ENCODE results near the gene TBC1D5.
"Not testable (repeated sequence)": the region's sequence is repeated elsewhere in the genome, so short reads cannot be mapped to it uniquely, and the experiment has no call there.

TBC1D5 gene

DNA sequence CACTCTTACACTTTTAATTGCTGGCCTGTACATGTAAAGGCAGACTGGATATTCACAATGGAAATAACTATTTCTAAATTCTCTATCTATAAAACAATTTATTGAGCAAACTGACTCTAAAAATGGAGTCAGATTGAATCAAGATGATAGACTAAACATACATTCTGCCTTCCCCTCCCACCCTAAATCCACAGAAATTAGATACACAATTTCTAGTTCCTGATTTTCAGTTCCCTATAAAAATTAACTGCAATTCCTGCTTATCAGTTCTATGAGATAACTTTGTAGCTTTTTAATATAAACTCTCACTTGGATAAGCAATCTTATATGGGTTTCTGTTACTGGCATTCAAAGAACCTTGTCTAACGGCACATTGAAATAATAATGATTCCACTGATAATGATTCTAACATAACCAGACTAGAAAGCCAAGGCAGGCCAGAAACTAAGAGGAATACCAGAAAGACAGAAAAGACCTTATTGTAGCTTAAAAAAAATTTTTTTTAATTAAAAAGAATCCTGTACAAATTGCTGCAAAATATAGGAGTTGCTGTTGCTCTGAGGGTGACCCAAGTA is 33.1 kb downstream of the TBC1D5 start:
- peaks cover 23% of the 10 kb centered on the region for H3K36me3 Mint-ChIP-seq
- H3K4me3 Mint-ChIP-seq, result no peak overlapping the region
- H3K4me1 Mint-ChIP-seq, result peaks cover 18% of the 10 kb centered on the region
- H3K27ac Mint-ChIP-seq, result no peak overlapping the region
- peaks cover 3% of the 10 kb centered on the region for H3K9me3 Mint-ChIP-seq
- DNase-seq (ENCODE audit: low spot score in 2 of 2), result no peak
- ATAC-seq (ENCODE audit: low read depth), result no peak
- no peaks in the 10 kb centered on the region for H3K27me3 Mint-ChIP-seq

DNA sequence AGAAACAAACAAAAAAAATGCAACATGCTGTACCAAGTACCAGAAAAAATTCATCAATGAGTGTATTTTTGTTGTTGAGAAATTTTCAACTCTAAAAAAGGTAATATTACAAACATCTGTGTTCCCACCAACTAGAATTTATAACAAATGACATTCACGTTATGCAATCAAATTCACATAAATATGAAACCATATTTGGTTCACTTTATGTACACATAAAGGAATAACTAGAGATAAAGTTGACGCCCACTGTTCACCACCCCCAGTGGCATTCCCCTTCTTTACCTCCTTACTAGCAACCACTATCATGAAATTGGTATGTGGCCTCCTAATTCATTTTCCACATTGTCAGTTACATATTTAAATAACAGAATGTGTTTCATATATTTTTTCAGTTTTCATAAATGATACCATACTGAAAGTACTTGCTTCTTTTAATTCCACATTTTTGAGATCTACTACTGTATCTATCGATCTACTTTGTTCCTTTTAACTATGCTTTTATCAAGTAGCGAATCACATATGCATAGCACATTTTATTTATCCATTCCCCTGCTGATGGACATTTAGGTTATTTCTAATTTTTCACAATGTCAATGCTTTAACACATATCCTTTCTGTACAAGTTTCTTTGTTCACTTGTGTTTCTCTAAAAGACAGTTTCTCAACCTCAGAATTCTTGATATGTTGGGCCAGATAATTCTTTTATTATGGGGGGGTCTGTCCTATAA is 34.5 kb downstream of the TBC1D5 start:
- DNase-seq (ENCODE audit: low spot score in 2 of 2), result no peak
- Mint-ChIP-seq H3K4me1 (peaks cover 18% of the 10 kb centered on the region), H3K36me3 (peaks cover 15% of the 10 kb centered on the region), H3K9me3 (no peaks in the 10 kb centered on the region), H3K4me3 (no peak overlapping the region), H3K27ac (peak overlapping the region; percentile 63), H3K27me3 (no peaks in the 10 kb centered on the region)
- no peak for ATAC-seq (ENCODE audit: low read depth)

DNA sequence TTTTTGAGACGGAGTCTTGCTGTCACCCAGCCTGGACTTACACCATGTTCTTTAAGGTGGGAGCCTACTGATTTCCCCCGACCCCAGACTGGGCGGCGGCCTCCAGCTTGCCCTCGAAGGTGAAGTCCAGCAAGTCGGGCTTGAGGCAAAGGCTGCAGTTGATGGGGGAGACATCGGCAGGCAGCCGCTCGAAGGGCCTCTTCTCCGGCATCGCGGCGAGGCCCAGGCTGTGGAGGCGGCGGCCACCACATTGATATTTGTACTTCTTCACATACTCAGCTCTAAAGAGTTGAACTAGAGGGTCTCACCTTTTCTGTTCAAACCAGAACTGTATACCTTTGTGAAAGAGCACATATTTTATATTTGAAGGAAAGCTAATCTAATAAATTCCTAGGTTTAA is 36.4 kb downstream of the TBC1D5 start:
- H3K4me1 Mint-ChIP-seq; H3K9me3 Mint-ChIP-seq; H3K27ac Mint-ChIP-seq; H3K4me3 Mint-ChIP-seq; DNase-seq (ENCODE audit: low spot score in 2 of 2); H3K27me3 Mint-ChIP-seq: not testable (repeated sequence)
- ATAC-seq (ENCODE audit: low read depth), result peak; percentile 22
- peaks cover 10% of the 10 kb centered on the region for H3K36me3 Mint-ChIP-seq

DNA sequence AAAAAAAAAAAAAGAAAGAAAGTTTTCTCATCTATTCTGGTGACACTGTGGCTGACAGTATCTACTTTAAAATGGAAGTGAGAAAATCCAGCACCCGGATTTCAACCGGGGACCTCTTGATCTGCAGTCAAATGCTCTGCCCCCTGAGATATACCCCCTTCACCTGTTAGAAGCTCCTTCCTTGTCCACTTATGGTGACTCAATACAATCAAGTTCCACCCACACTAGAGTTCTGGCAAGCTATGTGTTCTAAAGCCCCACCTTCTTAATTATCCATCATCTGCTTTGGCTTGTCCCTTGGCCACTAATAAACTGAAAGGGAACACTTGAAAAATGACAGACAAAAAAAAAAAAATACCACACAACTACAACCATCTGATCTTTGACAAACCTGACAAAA is 42.6 kb downstream of the TBC1D5 start:
- not testable (repeated sequence) for DNase-seq (ENCODE audit: low spot score in 2 of 2); H3K27ac Mint-ChIP-seq; H3K27me3 Mint-ChIP-seq; ATAC-seq (ENCODE audit: low read depth); H3K9me3 Mint-ChIP-seq; H3K4me3 Mint-ChIP-seq
- Mint-ChIP-seq H3K36me3 (peaks cover 26% of the 10 kb centered on the region), H3K4me1 (peaks cover 25% of the 10 kb centered on the region)

DNA sequence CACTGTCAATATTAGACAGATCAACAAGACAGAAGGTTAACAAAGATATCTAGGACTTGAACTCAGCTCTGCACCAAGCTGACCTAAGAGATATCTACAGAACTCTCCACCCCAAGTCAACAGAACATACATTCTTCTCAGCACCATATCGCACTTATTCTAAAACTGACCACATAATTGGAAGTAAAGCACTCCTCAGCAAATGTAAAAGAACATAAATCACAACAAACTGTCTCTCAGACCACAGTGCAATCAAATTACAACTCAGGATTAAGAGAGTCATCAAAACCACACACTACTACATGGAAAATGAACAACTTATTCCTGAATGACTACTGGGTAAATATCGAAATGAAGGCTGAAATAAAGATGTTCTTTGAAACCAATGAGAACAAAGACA is 46.8 kb downstream of the TBC1D5 start:
- Mint-ChIP-seq H3K27ac (peak overlapping the region; percentile 3), H3K4me1 (peaks cover 37% of the 10 kb centered on the region), H3K36me3 (peaks cover 34% of the 10 kb centered on the region)
- not testable (repeated sequence) for H3K4me3 Mint-ChIP-seq; H3K27me3 Mint-ChIP-seq; ATAC-seq (ENCODE audit: low read depth); DNase-seq (ENCODE audit: low spot score in 2 of 2); H3K9me3 Mint-ChIP-seq

DNA sequence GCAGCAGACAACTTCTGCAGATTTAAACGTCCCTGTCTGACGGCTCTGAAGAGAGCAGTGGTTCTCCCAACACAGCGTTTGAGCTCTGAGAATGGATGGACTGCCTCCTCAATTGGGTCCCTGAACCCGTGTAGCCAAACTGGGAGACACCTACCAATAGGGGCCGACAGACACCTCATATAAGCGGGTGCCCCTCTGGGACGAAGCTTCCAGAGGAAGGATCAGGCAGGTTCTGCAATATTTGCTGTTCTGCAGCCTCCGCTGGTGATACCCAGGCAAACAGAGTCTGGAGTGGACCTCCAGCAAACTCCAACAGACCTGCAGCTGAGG is 48.8 kb downstream of the TBC1D5 start:
- not testable (repeated sequence) for H3K27ac Mint-ChIP-seq; H3K9me3 Mint-ChIP-seq; H3K4me3 Mint-ChIP-seq; ATAC-seq (ENCODE audit: low read depth); DNase-seq (ENCODE audit: low spot score in 2 of 2); H3K27me3 Mint-ChIP-seq
- Mint-ChIP-seq H3K36me3 (peaks cover 31% of the 10 kb centered on the region), H3K4me1 (peaks cover 41% of the 10 kb centered on the region)

DNA sequence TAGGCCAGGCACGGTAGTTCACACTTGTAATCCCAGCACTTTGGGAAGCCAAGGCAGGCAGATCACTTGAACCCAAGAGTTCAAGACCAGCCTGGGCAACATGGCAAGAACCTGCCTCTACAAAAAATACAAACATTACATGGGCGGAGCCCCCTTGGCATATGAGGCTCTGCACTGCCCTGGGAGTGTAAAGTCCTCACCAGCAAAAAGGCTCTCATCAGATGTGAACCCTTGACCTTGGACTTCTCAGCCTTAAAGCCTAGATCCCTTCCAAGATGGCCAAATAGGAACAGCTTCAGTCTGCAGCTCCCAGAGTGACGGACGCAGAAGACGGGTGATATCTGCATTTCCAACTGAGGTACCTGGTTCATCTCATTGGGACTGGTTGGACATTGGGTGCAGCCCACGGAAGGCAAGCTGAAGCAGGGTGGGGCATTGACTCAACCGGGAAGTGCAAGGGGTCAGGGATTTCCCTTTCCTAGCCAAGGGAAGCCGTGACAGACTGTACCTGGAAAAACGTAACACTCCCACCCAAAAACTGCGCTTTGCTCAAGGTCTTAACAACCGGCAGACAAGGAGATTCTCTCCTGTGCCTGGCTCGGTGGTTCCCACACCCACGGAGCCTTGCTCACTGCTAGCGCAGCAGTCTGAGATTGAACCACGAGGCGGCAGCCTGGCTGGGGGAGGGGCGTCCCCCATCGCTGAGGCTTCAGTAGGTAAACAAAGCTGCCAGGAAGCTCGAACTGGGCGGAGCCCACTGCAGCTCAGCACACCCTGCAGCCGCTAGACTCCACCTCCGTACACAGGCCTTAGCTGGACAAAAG is 49.4 kb downstream of the TBC1D5 start:
- ATAC-seq (ENCODE audit: low read depth), result peak; percentile 24

DNA sequence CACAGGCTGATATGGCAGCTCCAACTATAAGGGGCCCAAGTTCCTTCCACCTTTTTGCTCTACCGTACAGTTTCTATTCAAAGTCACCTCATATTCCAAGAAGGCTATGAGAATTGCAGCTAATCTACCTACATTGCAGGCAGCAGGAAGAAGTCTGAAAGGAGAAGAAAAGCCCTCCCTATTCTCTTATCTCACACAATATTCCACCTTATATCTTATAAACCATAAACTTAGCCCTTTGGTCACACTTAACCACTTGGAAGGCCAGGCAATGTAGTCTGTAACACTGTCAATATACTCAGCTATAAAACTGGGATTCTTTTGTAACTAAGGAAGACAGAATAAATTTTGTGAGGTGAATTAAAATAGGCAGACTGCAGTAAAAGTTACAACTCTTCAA is 54.9 kb downstream of the TBC1D5 start:
- H3K27me3 Mint-ChIP-seq, result no peaks in the 10 kb centered on the region

More for the DNA sequence above, 49.4 kb downstream of the TBC1D5 start:
- not testable (repeated sequence) for H3K27me3 Mint-ChIP-seq; DNase-seq (ENCODE audit: low spot score in 2 of 2); H3K9me3 Mint-ChIP-seq; H3K27ac Mint-ChIP-seq
- peak overlapping the region; percentile 30 for H3K4me3 Mint-ChIP-seq
- H3K4me1 Mint-ChIP-seq, result peaks cover 45% of the 10 kb centered on the region
- H3K36me3 Mint-ChIP-seq, result peaks cover 31% of the 10 kb centered on the region

DNA sequence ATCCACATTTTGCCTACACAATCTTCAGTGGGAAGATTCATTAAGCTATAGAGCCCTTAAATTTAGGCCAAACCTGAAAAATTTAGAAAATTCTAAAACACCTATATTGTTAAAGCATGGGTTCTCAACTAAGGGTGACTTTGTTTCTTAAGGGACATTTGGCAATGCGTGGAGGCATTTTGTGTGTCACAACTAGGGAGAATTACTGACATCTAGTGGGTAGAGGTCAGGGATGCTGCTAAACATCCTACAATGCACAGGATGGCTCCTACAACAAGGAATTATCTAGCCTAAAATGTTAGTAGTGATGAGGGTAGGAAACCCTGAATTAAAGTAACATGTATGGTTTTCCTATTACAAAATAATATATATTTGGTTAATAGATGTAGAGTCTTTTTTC is 55.8 kb downstream of the TBC1D5 start:
- H3K9me3 Mint-ChIP-seq, result no peaks in the 10 kb centered on the region
- H3K4me1 Mint-ChIP-seq, result peaks cover 23% of the 10 kb centered on the region
- no peak for ATAC-seq (ENCODE audit: low read depth)
- H3K27me3 Mint-ChIP-seq, result no peaks in the 10 kb centered on the region
- H3K27ac Mint-ChIP-seq, result no peak overlapping the region
- no peak for DNase-seq (ENCODE audit: low spot score in 2 of 2)
- peaks cover 5% of the 10 kb centered on the region for H3K36me3 Mint-ChIP-seq
- no peak overlapping the region for H3K4me3 Mint-ChIP-seq

More for the DNA sequence above, 54.9 kb downstream of the TBC1D5 start:
- Mint-ChIP-seq H3K9me3 (no peaks in the 10 kb centered on the region), H3K36me3 (peaks cover 5% of the 10 kb centered on the region), H3K4me1 (peaks cover 21% of the 10 kb centered on the region), H3K4me3 (no peak overlapping the region), H3K27ac (peak overlapping the region; percentile 52)
- DNase-seq (ENCODE audit: low spot score in 2 of 2) (no peak), ATAC-seq (ENCODE audit: low read depth) (no peak)

DNA sequence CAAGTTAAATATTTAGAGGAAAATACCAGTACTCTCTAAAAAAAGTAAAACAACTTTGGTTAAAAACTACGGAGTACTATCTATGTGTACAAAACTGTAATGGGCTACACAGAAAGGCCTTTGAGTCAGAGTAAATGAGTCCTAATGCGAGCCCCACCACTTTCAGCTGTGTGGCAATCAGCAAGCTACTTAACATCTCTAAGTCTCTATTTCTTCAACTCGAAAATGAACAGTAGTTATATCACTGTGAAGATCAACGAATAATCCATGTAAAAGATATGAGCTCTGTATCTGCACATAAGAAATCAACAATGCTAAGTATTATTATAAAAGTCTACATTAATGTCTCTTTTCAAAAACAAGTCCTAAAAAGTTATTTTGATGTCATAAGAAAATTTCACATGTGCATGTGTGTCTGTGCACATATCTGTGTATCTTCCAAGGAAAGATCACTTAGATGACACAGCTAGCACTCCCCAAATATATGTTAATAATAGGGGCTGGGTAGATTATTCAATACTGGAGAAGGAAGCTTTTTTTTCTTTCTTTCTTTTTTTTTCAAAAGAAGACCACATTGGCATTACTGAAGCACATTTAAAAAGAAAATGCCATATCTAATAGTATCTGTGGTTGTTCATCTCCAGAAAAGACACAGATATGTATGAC is 58.8 kb downstream of the TBC1D5 start:
- no peak overlapping the region for H3K27ac Mint-ChIP-seq
- no peaks in the 10 kb centered on the region for H3K9me3 Mint-ChIP-seq
- H3K36me3 Mint-ChIP-seq, result peaks cover 2% of the 10 kb centered on the region
- H3K4me1 Mint-ChIP-seq, result peaks cover 15% of the 10 kb centered on the region
- no peak overlapping the region for H3K4me3 Mint-ChIP-seq
- DNase-seq (ENCODE audit: low spot score in 2 of 2), result no peak
- no peaks in the 10 kb centered on the region for H3K27me3 Mint-ChIP-seq
- no peak for ATAC-seq (ENCODE audit: low read depth)

DNA sequence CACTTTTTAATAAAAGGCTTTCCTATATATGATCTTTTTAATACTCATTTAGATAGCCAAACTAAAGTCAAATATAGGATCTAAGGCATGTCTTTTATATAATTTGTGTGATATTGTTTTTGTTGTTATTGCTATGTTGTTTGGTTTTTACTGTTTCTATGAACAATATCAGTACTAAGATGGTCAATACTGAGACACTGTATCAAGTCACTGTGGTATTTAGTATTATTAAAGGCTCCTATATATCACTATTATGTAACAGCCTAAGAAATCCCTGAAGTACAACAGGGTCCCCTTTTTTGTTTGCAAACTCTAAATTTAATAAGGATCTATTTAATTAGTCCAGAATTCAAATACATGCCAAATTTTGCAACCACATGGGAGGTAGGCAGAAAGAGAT is 61.9 kb downstream of the TBC1D5 start:
- H3K27me3 Mint-ChIP-seq, result no peaks in the 10 kb centered on the region
- H3K27ac Mint-ChIP-seq, result no peak overlapping the region
- ATAC-seq (ENCODE audit: low read depth), result no peak
- H3K36me3 Mint-ChIP-seq, result peaks cover 3% of the 10 kb centered on the region
- peaks cover 9% of the 10 kb centered on the region for H3K4me1 Mint-ChIP-seq
- DNase-seq (ENCODE audit: low spot score in 2 of 2), result no peak
- no peak overlapping the region for H3K4me3 Mint-ChIP-seq
- no peaks in the 10 kb centered on the region for H3K9me3 Mint-ChIP-seq

DNA sequence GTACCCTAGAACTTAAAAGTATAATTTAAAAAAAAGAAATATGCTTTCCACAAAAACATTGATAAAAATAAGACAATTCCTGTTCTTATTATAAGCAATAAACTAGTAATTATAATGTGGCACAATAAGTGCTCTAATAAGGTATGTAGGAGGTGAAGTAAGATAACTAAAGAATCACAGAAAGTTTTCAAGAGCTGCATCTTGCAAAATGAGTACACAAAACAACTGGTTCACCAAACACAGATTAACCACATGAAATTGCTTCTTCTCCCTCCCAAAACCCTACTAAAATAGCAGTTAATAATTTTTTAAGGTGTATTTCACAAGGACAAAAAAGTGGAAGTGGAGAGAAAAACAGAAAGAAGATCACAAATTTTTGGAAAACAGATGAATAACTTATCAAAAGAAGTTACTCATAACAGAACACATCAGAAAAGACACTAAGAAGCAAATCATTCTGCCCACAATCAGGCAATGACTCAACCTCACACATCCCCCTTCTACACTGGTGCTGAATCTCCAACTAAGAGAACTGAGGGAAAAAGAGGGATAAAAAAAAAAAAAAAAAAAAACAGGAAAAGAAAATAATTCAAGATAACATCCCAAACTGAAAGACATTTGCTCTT is 64.2 kb downstream of the TBC1D5 start:
- Mint-ChIP-seq H3K27me3 (no peaks in the 10 kb centered on the region), H3K4me3 (no peak overlapping the region), H3K27ac (peak overlapping the region; percentile 25), H3K4me1 (peaks cover 11% of the 10 kb centered on the region), H3K9me3 (no peaks in the 10 kb centered on the region), H3K36me3 (peaks cover 3% of the 10 kb centered on the region)
- DNase-seq (ENCODE audit: low spot score in 2 of 2) (no peak), ATAC-seq (ENCODE audit: low read depth) (no peak)

DNA sequence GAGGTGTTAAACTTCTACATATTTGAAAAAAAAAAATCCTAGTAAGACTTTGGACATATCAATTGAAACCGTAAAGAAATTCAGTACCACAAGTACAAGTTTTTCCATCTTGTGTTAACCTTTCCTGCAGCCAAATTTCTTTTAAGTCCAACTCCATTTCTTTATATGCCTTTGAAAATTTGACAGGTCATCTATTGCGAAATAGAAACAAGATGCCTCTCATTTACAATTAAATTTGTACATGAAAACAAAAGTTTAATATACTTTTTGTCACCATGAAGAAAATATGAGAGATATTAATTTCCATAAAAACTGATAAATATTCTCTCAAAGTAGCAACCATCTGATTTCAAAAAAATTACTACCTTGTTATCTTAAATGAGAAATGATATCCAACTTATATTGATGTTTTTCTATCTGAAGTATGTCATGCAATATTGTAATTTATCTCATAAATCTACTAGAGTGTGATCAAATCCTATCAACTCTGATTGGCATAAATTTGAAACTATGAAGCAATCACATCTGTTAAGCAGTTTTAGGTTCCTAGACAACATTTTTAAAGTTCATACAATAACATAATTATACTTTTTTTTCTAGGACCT is 68.2 kb downstream of the TBC1D5 start:
- H3K27ac Mint-ChIP-seq, result no peak overlapping the region
- peaks cover 14% of the 10 kb centered on the region for H3K36me3 Mint-ChIP-seq
- H3K9me3 Mint-ChIP-seq, result no peaks in the 10 kb centered on the region
- H3K4me3 Mint-ChIP-seq, result no peak overlapping the region
- DNase-seq (ENCODE audit: low spot score in 2 of 2) (no peak), ATAC-seq (ENCODE audit: low read depth) (no peak)
- peaks cover 7% of the 10 kb centered on the region for H3K4me1 Mint-ChIP-seq
- H3K27me3 Mint-ChIP-seq, result no peaks in the 10 kb centered on the region
